ENCODE data around the gene ABTB2. TPM values are rescaled to one million over a fixed set of nuclear protein-coding genes. Genes with fewer than 3 reads are reported as not detected.

Gene ABTB2
- total RNA-seq, 1 experiment from 2014 or later: 0.53 TPM

GRCh38 chr11:34214961-34215805 is 142.6 kb downstream of the ABTB2 start:
- Histone ChIP-seq H3K4me1 (replicated peaks) (peaks cover 20% of the 10 kb centered on the region), H3K27ac (no peak overlapping the region), H3K27me3 (replicated peaks) (no peaks in the 10 kb centered on the region), H3K4me3 (no peak overlapping the region), H3K9me3 (replicated peaks) (no peaks in the 10 kb centered on the region), H3K36me3 (no peaks in the 10 kb centered on the region)
- no peak for DNase-seq (ENCODE audit: low read depth in 1 of 2, low spot score in 2 of 2)

- H3K9me3 ChIP-seq (replicated peaks): no peaks in the 10 kb centered on the region
- H3K36me3 ChIP-seq: no peaks in the 10 kb centered on the region
- H3K4me3 ChIP-seq: no peak overlapping the region
- no peak overlapping the region for H3K27ac ChIP-seq
- DNase-seq (ENCODE audit: low read depth in 1 of 2, low spot score in 2 of 2): no peak
- no peaks in the 10 kb centered on the region for H3K27me3 ChIP-seq (replicated peaks)
- peaks cover 20% of the 10 kb centered on the region for H3K4me1 ChIP-seq (replicated peaks)
These were observed 144.4 kb downstream of the ABTB2 start for GRCh38 chr11:34213366-34213765.

GRCh38 chr11:34212566-34212965 is 145.2 kb downstream of the ABTB2 start:
- Histone ChIP-seq H3K27me3 (replicated peaks) (no peaks in the 10 kb centered on the region), H3K27ac (no peak overlapping the region), H3K4me3 (no peak overlapping the region), H3K36me3 (no peaks in the 10 kb centered on the region), H3K9me3 (replicated peaks) (no peaks in the 10 kb centered on the region), H3K4me1 (replicated peaks) (peaks cover 20% of the 10 kb centered on the region)
- no peak for DNase-seq (ENCODE audit: low read depth in 1 of 2, low spot score in 2 of 2)

GRCh38 chr11:34209809-34210208 is 148.0 kb downstream of the ABTB2 start:
- no peak overlapping the region for H3K27ac ChIP-seq
- H3K36me3 ChIP-seq: no peaks in the 10 kb centered on the region
- H3K4me3 ChIP-seq: no peak overlapping the region
- DNase-seq (ENCODE audit: low read depth in 1 of 2, low spot score in 2 of 2): no peak
- H3K27me3 ChIP-seq (replicated peaks): no peaks in the 10 kb centered on the region
- peaks cover 19% of the 10 kb centered on the region for H3K4me1 ChIP-seq (replicated peaks)
- no peaks in the 10 kb centered on the region for H3K9me3 ChIP-seq (replicated peaks)

GRCh38 chr11:34208266-34209135 is 149.3 kb downstream of the ABTB2 start:
- H3K9me3 ChIP-seq (replicated peaks): no peaks in the 10 kb centered on the region
- peaks cover 17% of the 10 kb centered on the region for H3K4me1 ChIP-seq (replicated peaks)
- H3K36me3 ChIP-seq: no peaks in the 10 kb centered on the region
- H3K27ac ChIP-seq: no peak overlapping the region
- DNase-seq (ENCODE audit: low read depth in 1 of 2, low spot score in 2 of 2): no peak
- H3K27me3 ChIP-seq (replicated peaks): no peaks in the 10 kb centered on the region
- H3K4me3 ChIP-seq: no peak overlapping the region

- Histone ChIP-seq H3K9me3 (replicated peaks) (no peaks in the 10 kb centered on the region), H3K36me3 (no peaks in the 10 kb centered on the region), H3K27me3 (replicated peaks) (no peaks in the 10 kb centered on the region), H3K27ac (no peak overlapping the region), H3K4me3 (no peak overlapping the region), H3K4me1 (replicated peaks) (peaks cover 13% of the 10 kb centered on the region)
- DNase-seq (ENCODE audit: low read depth in 1 of 2, low spot score in 2 of 2): no peak
These were observed 150.2 kb downstream of the ABTB2 start for GRCh38 chr11:34207487-34208180.

- H3K4me3 ChIP-seq: no peak overlapping the region
- DNase-seq (ENCODE audit: low read depth in 1 of 2, low spot score in 2 of 2): no peak
- no peak overlapping the region for H3K27ac ChIP-seq
- H3K27me3 ChIP-seq (replicated peaks): no peaks in the 10 kb centered on the region
- H3K36me3 ChIP-seq: no peaks in the 10 kb centered on the region
- peaks cover 13% of the 10 kb centered on the region for H3K4me1 ChIP-seq (replicated peaks)
- no peaks in the 10 kb centered on the region for H3K9me3 ChIP-seq (replicated peaks)
These were observed 151.2 kb downstream of the ABTB2 start for GRCh38 chr11:34206407-34207300.

- H3K36me3 ChIP-seq: no peaks in the 10 kb centered on the region
- DNase-seq (ENCODE audit: low read depth in 1 of 2, low spot score in 2 of 2): no peak
- H3K27me3 ChIP-seq (replicated peaks): no peaks in the 10 kb centered on the region
- H3K9me3 ChIP-seq (replicated peaks): no peaks in the 10 kb centered on the region
- no peak overlapping the region for H3K27ac ChIP-seq
- no peak overlapping the region for H3K4me3 ChIP-seq
- peaks cover 13% of the 10 kb centered on the region for H3K4me1 ChIP-seq (replicated peaks)
These were observed 152.3 kb downstream of the ABTB2 start for GRCh38 chr11:34205326-34206035.

- no peak overlapping the region for H3K27ac ChIP-seq
- peak; percentile 42 to 50 for DNase-seq (ENCODE audit: low read depth in 1 of 2, low spot score in 2 of 2)
- H3K36me3 ChIP-seq: no peaks in the 10 kb centered on the region
- H3K4me3 ChIP-seq: no peak overlapping the region
- H3K27me3 ChIP-seq (replicated peaks): no peaks in the 10 kb centered on the region
- H3K9me3 ChIP-seq (replicated peaks): no peaks in the 10 kb centered on the region
- peaks cover 13% of the 10 kb centered on the region for H3K4me1 ChIP-seq (replicated peaks)
These were observed 153.2 kb downstream of the ABTB2 start for GRCh38 chr11:34204396-34205279.

- Histone ChIP-seq H3K9me3 (replicated peaks) (no peaks in the 10 kb centered on the region), H3K36me3 (no peaks in the 10 kb centered on the region), H3K27ac (no peak overlapping the region), H3K4me3 (no peak overlapping the region), H3K27me3 (replicated peaks) (no peaks in the 10 kb centered on the region), H3K4me1 (replicated peaks) (peaks cover 13% of the 10 kb centered on the region)
- no peak for DNase-seq (ENCODE audit: low read depth in 1 of 2, low spot score in 2 of 2)
These were observed 154.4 kb downstream of the ABTB2 start for GRCh38 chr11:34203377-34203871.

GRCh38 chr11:34201129-34201528 is 156.7 kb downstream of the ABTB2 start:
- Histone ChIP-seq H3K27me3 (replicated peaks) (no peaks in the 10 kb centered on the region), H3K9me3 (replicated peaks) (no peaks in the 10 kb centered on the region), H3K4me1 (replicated peaks) (peaks cover 13% of the 10 kb centered on the region), H3K4me3 (no peak overlapping the region), H3K36me3 (no peaks in the 10 kb centered on the region), H3K27ac (no peak overlapping the region)
- no peak for DNase-seq (ENCODE audit: low read depth in 1 of 2, low spot score in 2 of 2)

- Histone ChIP-seq H3K27ac (no peak overlapping the region), H3K4me3 (no peak overlapping the region), H3K4me1 (replicated peaks) (peaks cover 4% of the 10 kb centered on the region), H3K9me3 (replicated peaks) (no peaks in the 10 kb centered on the region), H3K27me3 (replicated peaks) (no peaks in the 10 kb centered on the region), H3K36me3 (no peaks in the 10 kb centered on the region)
- no peak for DNase-seq (ENCODE audit: low read depth in 1 of 2, low spot score in 2 of 2)
These were observed 158.3 kb downstream of the ABTB2 start for GRCh38 chr11:34199525-34199924.

Measured in SJSA1 (cell line).